NT2/D1 (cell line): Measurements from ENCODE around the gene AZIN2.

Experiments used
- SUZ12 ChIP-seq: IDR thresholded peaks from 2 replicates; pipeline ENCODE4 v1.6.1; 2011; ENCODE audit not compliant: insufficient read length, insufficient read depth; ENCODE audit errors: extremely low read depth
- ZNF274 ChIP-seq: IDR thresholded peaks from 2 replicates; pipeline ENCODE4 v1.6.1; 2011; ENCODE audit warnings: mild to moderate bottlenecking, low read depth, low read length

- TF ChIP-seq SUZ12 (no peak), ZNF274 (no peak)
Observed at GRCh38 chr1:33042831-33043230, 38.1 kb upstream of the AZIN2 start.
